ENCODE data around the gene ELL. TPM values are rescaled to one million over a fixed set of nuclear protein-coding genes. Genes with fewer than 3 reads are reported as not detected.

ELL gene
- total and polyA plus RNA-seq, 2 donors (not counting 3 experiments of a cell fraction or from before 2014, with no cell fraction given): 9.9 to 18.2 TPM

GRCh38 chr19:18444513-18444912 is 77.4 kb downstream of the ELL start:
- Histone ChIP-seq H4K20me1 (replicated peaks; ENCODE audit: control insufficient read depth, extremely low read depth, insufficient read depth, low read length) (no peaks in the 10 kb centered on the region), H3K9me1 (replicated peaks; ENCODE audit: control insufficient read depth, extremely low read depth, insufficient read depth, low read length) (no peaks in the 10 kb centered on the region), H3K79me2 (ENCODE audit: control insufficient read depth, insufficient read depth, low read length) (no peaks in the 10 kb centered on the region), H3K9me3 (replicated peaks; ENCODE audit: control insufficient read depth, insufficient read depth, low read length) (no peaks in the 10 kb centered on the region), H3K9ac (replicated peaks; ENCODE audit: extremely low read depth, insufficient read depth, low read length) (no peak overlapping the region), H3K4me3 (replicated peaks in 1 of 3; ENCODE audit: insufficient read depth in 1 of 3, low read depth in 1 of 3, low read length in 3 of 3) (no peak overlapping the region), H3K36me3 (ENCODE audit: control insufficient read depth in 2 of 2, extremely low read depth in 1 of 2, insufficient read depth in 2 of 2, low read length in 2 of 2) (peaks cover 3 to 45% of the 10 kb centered on the region in 2 experiments), H3K27ac (ENCODE audit: insufficient read depth, low read depth, low read length) (no peak overlapping the region), H3K27me3 (ENCODE audit: control insufficient read depth in 2 of 2, insufficient read depth in 2 of 2, low read length in 2 of 2) (no peaks in the 10 kb centered on the region), H3K4me2 (ENCODE audit: insufficient read depth, low read length) (no peak overlapping the region), H2AFZ (ENCODE audit: low read depth, low read length) (no peak overlapping the region), H3K4me1 (ENCODE audit: control insufficient read depth, extremely low read depth, insufficient read depth, low read length) (no peaks in the 10 kb centered on the region)
- intact Hi-C loops (cut with micrococcal nuclease) (no loop called here), dilution Hi-C loops (cut with MboI; ENCODE audit: extremely low pct_ligation_motif_present, low sequenced_read_pairs) (no loop called here)
- DNase-seq (ENCODE audit: low read depth, low spot score) (no peak), FAIRE-seq (no peak)
- CTCF ChIA-PET: interaction anchor here (0.9 kb wide), 1 partner anchor 17 kb away, joined by 3 read pairs; no protein-coding TSS in a partner anchor
- POLR2A ChIA-PET: no interaction called here
- TF ChIP-seq CTCF (IDR thresholded peaks at IDR 0.05; ENCODE audit: extremely low read depth in 1 of 2, insufficient read depth in 1 of 2, low read depth in 1 of 2, low read length in 2 of 2) (no peak), JUN (IDR thresholded peaks at IDR 0.05; ENCODE audit: borderline replicate concordance, insufficient read depth, insufficient read length, low read depth) (no peak), MYC (IDR thresholded peaks at IDR 0.05; ENCODE audit: low read depth, low read length) (no peak), POLR2AphosphoS5 (IDR thresholded peaks at IDR 0.05; ENCODE audit: insufficient read depth, low read depth, low read length) (no peak), GATA2 (IDR thresholded peaks at IDR 0.05; ENCODE audit: insufficient read depth, insufficient read length, low read depth, low read length) (no peak), FOS (IDR thresholded peaks at IDR 0.05; ENCODE audit: borderline replicate concordance, insufficient read depth, low read length) (no peak), EZH2 (IDR thresholded peaks at IDR 0.05; ENCODE audit: borderline replicate concordance, low read depth, low read length, severe bottlenecking) (no peak), MAX (IDR thresholded peaks at IDR 0.05; ENCODE audit: insufficient read depth, insufficient read length) (no peak), POLR2A (IDR thresholded peaks at IDR 0.05; ENCODE audit: low read depth, low read length) (no peak)
- no TSS peak for BruUV-seq (replicated peaks)
